Muscle of back (tissue), 11 donors: ENCODE results near the gene RABAC1. TPM values are rescaled to one million over a fixed set of nuclear protein-coding genes. Genes with fewer than 3 reads are reported as not detected.
"Not testable (repeated sequence)": the region's sequence is repeated elsewhere in the genome, so short reads cannot be mapped to it uniquely, and the experiment has no call there.

ENCODE experiments used
- DNase-seq, 3 donors: peaks; one replicate each; pipeline versions ENCODE4 v3.0.0 to v3.0.0-alpha.2; 2013
- polyA plus RNA-seq, 10 donors: library from polyadenylated mRNA; unstranded; fragments of 120-200 nt; gene quantifications; one replicate each; pipeline ENCODE4 v1.2.1, GENCODE V29; 2013; ENCODE audit not compliant: insufficient read length in 10 of 10

RABAC1 gene
- polyA plus RNA-seq, 10 donors = 44.2 to 104 (median 59.9) TPM

- DNase-seq = no peak
Observed at GRCh38 chr19:41956621-41957020, 2.5 kb downstream of the RABAC1 start.

GRCh38 chr19:41955521-41955920 lies 3.6 kb downstream of the RABAC1 start:
- DNase-seq = no peak

GRCh38 chr19:41951686-41952172 lies 7.4 kb downstream of the RABAC1 start:
- peak; percentile 54 to 83 (median 79) for DNase-seq

DNA sequence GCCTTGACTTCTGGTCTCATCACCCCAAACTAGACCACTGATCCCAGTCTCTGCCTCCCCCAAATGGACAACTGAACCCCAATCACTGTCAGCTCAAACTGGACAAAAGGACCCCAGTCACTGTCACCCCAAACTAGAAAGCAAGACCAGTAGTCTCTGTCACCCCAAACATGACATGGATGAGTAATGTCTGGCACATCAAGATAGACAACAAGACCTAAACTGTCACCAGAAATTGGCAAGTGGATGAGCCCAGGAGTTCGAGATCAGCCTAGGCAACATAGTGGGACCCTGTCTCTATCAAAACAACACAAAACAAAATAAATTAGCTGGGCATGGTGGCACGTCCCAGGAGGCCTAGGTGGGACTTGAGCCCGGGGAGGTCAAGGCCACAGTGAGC lies 12.0 kb downstream of the RABAC1 start:
- DNase-seq = no peak

GRCh38 chr19:41945135-41945766 lies 13.9 kb downstream of the RABAC1 start:
- DNase-seq = no peak

GRCh38 chr19:41944336-41944735 lies 14.8 kb downstream of the RABAC1 start:
- DNase-seq = no peak

- no peak for DNase-seq
Observed at GRCh38 chr19:41941410-41942202, 17.5 kb downstream of the RABAC1 start.

- no peak for DNase-seq
Observed at GRCh38 chr19:41940731-41941409, 18.3 kb downstream of the RABAC1 start.

GRCh38 chr19:41939861-41940730 lies 19.0 kb downstream of the RABAC1 start:
- DNase-seq = peak; percentile 18 to 81 (median 45)

GRCh38 chr19:41939209-41939608 lies 19.9 kb downstream of the RABAC1 start:
- DNase-seq = not testable (repeated sequence)

DNA sequence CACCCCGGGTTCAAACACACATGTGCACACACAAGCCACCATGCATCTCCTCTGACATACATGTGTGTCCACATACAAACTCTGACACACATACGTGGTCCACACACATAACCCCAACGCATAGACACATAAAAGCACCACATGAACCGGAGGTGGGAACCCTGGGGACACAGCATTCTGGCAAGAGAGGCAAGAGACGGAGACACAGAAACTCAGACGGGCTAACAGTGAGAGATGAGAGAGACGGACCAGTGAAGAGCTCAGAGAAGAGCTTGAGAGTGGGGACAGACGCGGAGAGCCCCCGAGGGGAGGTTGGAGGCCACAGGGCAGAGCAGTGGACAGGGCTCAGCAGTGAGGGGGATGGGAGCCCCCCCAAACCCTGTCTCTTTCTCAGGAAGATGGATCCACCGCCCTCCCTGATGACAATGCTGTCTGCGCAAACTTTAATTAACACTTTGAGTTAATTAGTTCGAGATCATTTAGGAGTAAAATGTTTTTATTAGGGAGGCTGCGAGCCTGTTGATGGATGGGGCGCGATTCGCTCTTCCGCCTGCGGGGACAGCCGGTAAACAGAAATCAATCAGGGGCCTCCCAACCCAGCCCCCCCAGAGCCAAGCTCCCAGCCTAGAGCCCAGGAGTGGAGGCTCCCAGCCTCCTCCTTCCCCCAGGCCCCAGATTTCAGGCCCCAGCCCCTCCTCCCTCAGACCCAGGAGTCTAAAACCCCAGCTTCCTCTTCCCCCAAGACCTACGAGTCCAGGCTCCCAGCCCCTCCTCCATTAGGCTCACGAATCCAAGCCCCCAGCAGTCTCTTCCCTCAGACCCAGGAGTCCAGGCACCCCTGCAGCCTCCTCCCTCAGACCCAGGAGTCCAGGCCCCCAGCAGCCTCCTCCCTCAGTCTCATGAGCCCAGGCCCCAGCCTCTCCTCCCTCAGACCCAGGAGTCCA lies 21.3 kb downstream of the RABAC1 start:
- no peak for DNase-seq

- DNase-seq = no peak
Observed at GRCh38 chr19:41936961-41937360, 22.2 kb downstream of the RABAC1 start.

GRCh38 chr19:41936416-41936850 lies 22.7 kb downstream of the RABAC1 start:
- no peak for DNase-seq

- DNase-seq = no peak
Observed at GRCh38 chr19:41935760-41936415, 23.2 kb downstream of the RABAC1 start.

DNA sequence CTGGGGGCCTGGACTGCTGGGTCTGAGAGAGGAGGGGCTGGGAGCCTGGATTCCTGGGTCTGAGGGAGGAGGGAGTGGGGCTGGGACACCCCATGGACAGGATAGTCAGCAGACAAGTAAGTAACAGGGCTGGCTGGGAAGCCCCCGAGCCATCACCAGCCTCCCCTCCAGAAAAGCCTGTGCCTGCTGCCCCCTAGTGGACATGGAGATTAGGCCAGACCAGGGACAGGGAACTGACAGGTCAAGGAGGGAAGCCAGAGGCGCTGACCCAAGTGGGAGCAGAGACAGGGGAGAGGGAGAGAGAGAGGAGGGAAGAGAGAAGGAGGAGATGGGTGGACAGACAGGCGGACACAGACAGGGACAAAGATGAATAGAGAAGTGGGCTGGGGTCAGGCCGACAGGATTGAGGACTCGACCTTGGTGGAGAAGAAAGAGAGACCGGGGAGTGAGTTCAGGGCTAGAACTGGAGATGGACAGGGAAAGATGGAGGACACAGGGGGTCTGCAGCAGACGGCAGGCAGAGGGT lies 24.2 kb downstream of the RABAC1 start:
- DNase-seq = peak; percentile 33 to 78 (median 57)

DNA sequence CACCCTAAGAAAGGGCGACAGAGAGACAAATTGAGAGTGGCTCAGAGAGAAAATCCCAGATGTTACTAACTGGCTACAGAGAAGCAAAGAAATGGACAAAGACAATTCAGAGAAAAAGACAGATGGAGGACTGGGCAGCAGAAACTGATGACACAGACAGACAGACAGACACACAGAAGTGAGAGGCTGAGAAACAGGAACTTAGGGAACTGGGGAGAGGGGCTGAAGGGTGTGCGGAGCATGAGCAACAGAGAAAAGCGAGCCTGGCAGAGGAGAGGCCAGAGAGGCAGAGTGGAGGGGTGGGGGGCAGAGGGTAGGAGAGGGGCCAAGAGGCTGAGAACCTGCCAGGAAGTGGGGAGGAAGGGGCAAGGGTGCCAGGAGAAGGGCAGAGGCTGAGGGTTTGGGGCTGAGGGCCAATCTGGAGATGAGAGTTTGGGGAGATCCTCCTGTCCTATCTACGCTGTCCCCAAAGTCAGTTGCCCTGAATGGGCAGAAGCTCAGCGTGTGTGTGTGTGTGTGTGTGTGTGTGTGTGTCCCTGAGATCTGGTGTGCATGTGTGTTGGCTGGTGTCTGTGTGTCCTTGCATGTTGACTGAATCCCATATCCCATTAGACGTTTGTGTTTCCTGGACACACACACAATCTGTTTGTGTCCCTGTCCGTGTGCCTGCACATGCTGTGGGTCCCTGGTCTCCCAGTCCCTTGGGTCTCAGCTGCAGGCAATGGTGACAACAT lies 25.3 kb downstream of the RABAC1 start:
- no peak for DNase-seq

DNA sequence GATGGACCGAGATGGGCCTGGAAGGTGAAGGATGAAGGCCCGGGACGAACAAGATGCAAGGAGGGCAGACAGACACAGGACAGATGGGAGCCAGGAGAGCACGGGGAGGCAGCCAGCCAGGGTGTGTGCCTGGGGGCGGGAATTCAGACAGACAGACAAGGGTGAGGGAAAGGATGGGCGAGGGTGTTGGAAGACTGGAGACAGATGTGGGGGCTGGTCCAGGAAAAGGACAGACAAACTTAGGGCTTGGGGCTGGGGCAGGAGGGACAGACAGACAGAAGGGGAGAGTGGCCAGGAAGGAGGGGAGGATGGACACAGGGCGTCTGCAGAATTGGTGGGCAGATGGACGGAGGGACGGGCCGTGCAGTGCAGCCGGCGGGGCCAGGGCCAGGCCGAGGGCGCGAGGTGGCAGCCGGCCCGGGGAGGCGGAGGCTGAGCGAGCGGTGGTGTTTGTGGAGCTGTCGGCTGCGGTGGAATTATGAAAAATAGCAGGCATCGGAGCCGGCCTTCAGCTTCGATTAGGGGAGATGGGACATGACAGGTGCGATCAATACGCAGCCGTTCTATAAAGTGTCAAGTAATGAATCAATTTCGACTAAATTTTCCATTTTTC lies 26.3 kb downstream of the RABAC1 start:
- no peak for DNase-seq

DNA sequence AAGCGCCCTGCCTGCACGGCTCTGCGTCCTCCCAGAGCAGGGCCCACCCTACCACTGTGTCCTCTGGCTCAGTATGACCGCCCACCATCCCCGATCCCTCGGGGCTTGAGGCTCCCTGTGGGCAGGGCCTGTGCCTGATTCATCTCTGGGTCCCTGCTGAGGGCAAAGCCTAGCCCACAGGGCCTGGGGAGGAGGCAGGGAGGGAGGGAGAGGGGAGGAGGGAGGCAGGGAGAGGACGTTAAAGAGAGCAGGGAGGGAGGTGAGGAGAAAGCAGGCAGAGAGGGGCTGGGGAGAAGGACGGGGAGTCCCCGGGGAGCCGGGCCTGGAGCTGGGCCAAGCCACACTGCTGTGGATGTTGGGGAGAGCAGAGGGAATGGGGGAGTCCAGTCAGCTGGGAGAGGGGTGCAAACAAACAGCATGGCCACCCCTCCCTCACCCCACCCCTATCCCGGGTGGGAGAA lies 26.8 kb downstream of the RABAC1 start:
- no peak for DNase-seq
